ENCODE data around the gene NLRP11.

The NLRP11 gene

GRCh38 chr19:55831846-55832245 is at the start of gene NLRP11:
TSS of gene NLRP11 (minus strand) at chr19:55831999. CDS start at chr19:55818174, 13,825 bp downstream.
- DNase-seq = no peak

- DNase-seq = no peak
Measured at GRCh38 chr19:55877211-55877610, 45.4 kb upstream of the NLRP11 start.

GRCh38 chr19:55870736-55871135 is 38.9 kb upstream of the NLRP11 start:
- DNase-seq = no peak

GRCh38 chr19:55867101-55867500 is 35.3 kb upstream of the NLRP11 start:
- no peak for DNase-seq

GRCh38 chr19:55866521-55866920 is 34.7 kb upstream of the NLRP11 start:
- no peak for DNase-seq

- DNase-seq = no peak
Measured at GRCh38 chr19:55858969-55859368, 27.2 kb upstream of the NLRP11 start.

GRCh38 chr19:55858401-55858800 is 26.6 kb upstream of the NLRP11 start:
- no peak for DNase-seq

- DNase-seq = no peak
Measured at GRCh38 chr19:55857974-55858373, 26.2 kb upstream of the NLRP11 start.

- DNase-seq = no peak
Measured at GRCh38 chr19:55857149-55857548, 25.4 kb upstream of the NLRP11 start.

GRCh38 chr19:55855160-55855559 is 23.4 kb upstream of the NLRP11 start:
- no peak for DNase-seq

GRCh38 chr19:55838906-55839305 is 7.1 kb upstream of the NLRP11 start:
- DNase-seq = no peak

- no peak for DNase-seq
Measured at GRCh38 chr19:55838251-55838650, 6.5 kb upstream of the NLRP11 start.

GRCh38 chr19:55836340-55836739 is 4.5 kb upstream of the NLRP11 start, which contains the start of gene NLRP4:
TSS of gene NLRP4 (plus strand) at chr19:55836540. CDS start at chr19:55852081, 15,541 bp downstream.
- no peak for DNase-seq

GRCh38 chr19:55832676-55833075 is 877 bp upstream of the NLRP11 start:
- DNase-seq = no peak

GRCh38 chr19:55830656-55831055 is 1.1 kb downstream of the NLRP11 start:
- no peak for DNase-seq

GRCh38 chr19:55820037-55820436 is 11.8 kb downstream of the NLRP11 start:
- DNase-seq = no peak

- no peak for DNase-seq
Measured at GRCh38 chr19:55813906-55814305, 17.9 kb downstream of the NLRP11 start.

GRCh38 chr19:55812449-55812848 is 19.4 kb downstream of the NLRP11 start:
- DNase-seq = no peak

- DNase-seq = no peak
Measured at GRCh38 chr19:55811340-55811739, 20.5 kb downstream of the NLRP11 start.

- DNase-seq = peak in 6 of 56 donors; percentile 0 to 31 (median 4)
Measured at GRCh38 chr19:55809381-55810058, 22.3 kb downstream of the NLRP11 start.

GRCh38 chr19:55802281-55802680 is 29.5 kb downstream of the NLRP11 start:
- no peak for DNase-seq

GRCh38 chr19:55801416-55801815 is 30.4 kb downstream of the NLRP11 start:
- DNase-seq = no peak

GRCh38 chr19:55795021-55795420 is 36.8 kb downstream of the NLRP11 start:
- DNase-seq = no peak

GRCh38 chr19:55781112-55781511 is 50.7 kb downstream of the NLRP11 start:
- DNase-seq = no peak
